GM23338 (cell line): Measurements from ENCODE around the gene RABGAP1L. TPM values are rescaled to one million over a fixed set of nuclear protein-coding genes. Genes with fewer than 3 reads are reported as not detected.
A peak's percentile ranks its signal among the peaks of the same experiment; 100 is the strongest.

Experiments
- ATAC-seq: fragments of 200-7000 bp; cut with Tn5 transposase; 3 replicates; pipeline ENCODE4 v1.9.1; 2020
- DNase-seq: peaks from one replicate; pipeline ENCODE4 v3.0.0-alpha.2; 2015; ENCODE audit warnings: low spot score
- H2AFZ ChIP-seq: fragments of 200-600 bp; sonication (generic); 2 replicates; pipeline ENCODE4 v1.8.0; 2016; ENCODE audit warnings: antibody characterized with exemption, mild to moderate bottlenecking, moderate library complexity
- H3F3A ChIP-seq: fragments of 200-600 bp; sonication (generic); replicated peaks from 2 replicates; pipeline ENCODE4 v1.8.0; 2017; ENCODE audit warnings: antibody characterized with exemption, mixed run types, low read depth
- H3K27ac ChIP-seq: fragments of 200-600 bp; sonication (generic); 2 replicates; pipeline ENCODE4 v1.6.1; 2016; ENCODE audit warnings: low read depth
- H3K27me3 ChIP-seq: fragments of 200-600 bp; sonication (generic); 2 replicates; pipeline ENCODE4 v1.8.0; 2016; ENCODE audit warnings: mild to moderate bottlenecking, mixed run types, moderate library complexity; ENCODE audit not compliant: insufficient read depth
- H3K36me3 ChIP-seq: fragments of 200-600 bp; sonication (generic); 2 replicates; pipeline ENCODE4 v1.8.0; 2016; ENCODE audit warnings: mild to moderate bottlenecking; ENCODE audit not compliant: insufficient read depth
- H3K4me1 ChIP-seq: fragments of 200-600 bp; sonication (generic); 2 replicates; pipeline ENCODE4 v1.8.0; 2016; ENCODE audit warnings: mild to moderate bottlenecking, moderate library complexity; ENCODE audit not compliant: insufficient read depth
- H3K4me2 ChIP-seq: fragments of 200-600 bp; sonication (generic); 2 replicates; pipeline ENCODE4 v1.7.1; 2017; ENCODE audit warnings: mixed run types
- H3K4me3 ChIP-seq: fragments of 200-600 bp; sonication (generic); 2 replicates; pipeline ENCODE4 v1.6.1; 2016; ENCODE audit warnings: mixed run types
- H3K79me2 ChIP-seq: fragments of 200-600 bp; sonication (generic); replicated peaks from 2 replicates; pipeline ENCODE4 v1.8.0; 2017; ENCODE audit warnings: mild to moderate bottlenecking; ENCODE audit not compliant: insufficient read depth
- H3K9me2 ChIP-seq: fragments of 200-600 bp; sonication (generic); 2 replicates; pipeline ENCODE4 v1.8.0; 2017; ENCODE audit not compliant: insufficient read depth
- H4K20me1 ChIP-seq: fragments of 200-600 bp; sonication (generic); replicated peaks from 2 replicates; pipeline ENCODE4 v1.8.0; 2017; ENCODE audit warnings: mild to moderate bottlenecking; ENCODE audit not compliant: insufficient read depth
- H3K27ac Mint-ChIP-seq: 2 replicates; pipeline ENCODE4 v1.8.0; 2020; ENCODE audit warnings: inconsistent platforms, mild to moderate bottlenecking, moderate library complexity, mixed read lengths
- H3K27me3 Mint-ChIP-seq: 3 replicates; pipeline ENCODE4 v1.8.0; 2022; ENCODE audit warnings: low read depth, mild to moderate bottlenecking, moderate library complexity, mixed read lengths, inconsistent platforms; ENCODE audit not compliant: insufficient read depth, poor library complexity
- H3K36me3 Mint-ChIP-seq: 3 replicates; pipeline ENCODE4 v1.8.0; 2021; ENCODE audit warnings: low read depth, mild to moderate bottlenecking, inconsistent platforms, moderate library complexity, mixed read lengths
- H3K4me1 Mint-ChIP-seq: 3 replicates; pipeline ENCODE4 v1.8.0; 2020; ENCODE audit warnings: mild to moderate bottlenecking, inconsistent platforms, mixed read lengths
- H3K4me3 Mint-ChIP-seq: 3 replicates; pipeline ENCODE4 v1.8.0; 2021; ENCODE audit warnings: moderate library complexity, mild to moderate bottlenecking, inconsistent platforms, mixed read lengths
- H3K9me3 Mint-ChIP-seq: 3 replicates; pipeline ENCODE4 v1.8.0; 2020; ENCODE audit warnings: moderate library complexity, mild to moderate bottlenecking, inconsistent platforms, mixed read lengths
- EZH2 ChIP-seq: fragments of 200-600 bp; sonication (generic); IDR thresholded peaks from one replicate; pipeline ENCODE4 v1.8.0; 2017; ENCODE audit warnings: antibody characterized with exemption, mild to moderate bottlenecking, low read depth; ENCODE audit not compliant: unreplicated experiment
- EZH2phosphoT487 ChIP-seq: fragments of 200-600 bp; sonication (generic); IDR thresholded peaks from one replicate; pipeline ENCODE4 v1.8.1; 2018; ENCODE audit warnings: antibody characterized with exemption; ENCODE audit not compliant: unreplicated experiment
- POLR2AphosphoS5 ChIP-seq: IDR thresholded peaks from 2 replicates; pipeline ENCODE4 v1.6.1; 2016; ENCODE audit warnings: antibody characterized with exemption, low read depth
- STAT1 ChIP-seq: IDR thresholded peaks from one replicate; pipeline ENCODE4 v1.6.1; 2016; ENCODE audit warnings: antibody characterized with exemption; ENCODE audit not compliant: unreplicated experiment
- ZNF114 ChIP-seq: fragments of 250-450 bp; sonication (Bioruptor Pico); IDR thresholded peaks from 2 replicates; pipeline ENCODE4 v1.5.0; 2020; ENCODE audit warnings: mild to moderate bottlenecking, moderate library complexity
- polyA plus RNA-seq: library from polyadenylated mRNA; unstranded; fragments of >200 nt; fragmentation: Nextera tagmentation; extraction: Ambion mirVana; gene quantifications from 2 replicates; pipeline ENCODE4 v1.2.1, GENCODE V29; 2016
- total RNA-seq: library from RNA; depleted of rRNA; stranded (reverse); fragments of >200 nt; shearing (Covaris generic); gene quantifications from 2 replicates; pipeline ENCODE4 v1.2.3, GENCODE V29; 2014
- TF ChIP-seq, protein P1 (sequence below): IDR thresholded peaks from 2 replicates; pipeline ENCODE4 v1.6.1; 2016; ENCODE audit warnings: antibody characterized with exemption
- TF ChIP-seq, protein P2 (sequence below): IDR thresholded peaks from one replicate; pipeline ENCODE4 v1.6.1; 2018; ENCODE audit warnings: antibody characterized with exemption; ENCODE audit not compliant: unreplicated experiment
- TF ChIP-seq, protein P3 (sequence below): fragments of 250-450 bp; sonication (Bioruptor Pico); IDR thresholded peaks from 2 replicates; pipeline ENCODE4 v1.5.0; 2020; ENCODE audit warnings: mild to moderate bottlenecking, moderate library complexity

RABGAP1L gene
- total and polyA plus RNA-seq, 2 experiments from 2014 or later, result 83.2 to 136 TPM

DNA sequence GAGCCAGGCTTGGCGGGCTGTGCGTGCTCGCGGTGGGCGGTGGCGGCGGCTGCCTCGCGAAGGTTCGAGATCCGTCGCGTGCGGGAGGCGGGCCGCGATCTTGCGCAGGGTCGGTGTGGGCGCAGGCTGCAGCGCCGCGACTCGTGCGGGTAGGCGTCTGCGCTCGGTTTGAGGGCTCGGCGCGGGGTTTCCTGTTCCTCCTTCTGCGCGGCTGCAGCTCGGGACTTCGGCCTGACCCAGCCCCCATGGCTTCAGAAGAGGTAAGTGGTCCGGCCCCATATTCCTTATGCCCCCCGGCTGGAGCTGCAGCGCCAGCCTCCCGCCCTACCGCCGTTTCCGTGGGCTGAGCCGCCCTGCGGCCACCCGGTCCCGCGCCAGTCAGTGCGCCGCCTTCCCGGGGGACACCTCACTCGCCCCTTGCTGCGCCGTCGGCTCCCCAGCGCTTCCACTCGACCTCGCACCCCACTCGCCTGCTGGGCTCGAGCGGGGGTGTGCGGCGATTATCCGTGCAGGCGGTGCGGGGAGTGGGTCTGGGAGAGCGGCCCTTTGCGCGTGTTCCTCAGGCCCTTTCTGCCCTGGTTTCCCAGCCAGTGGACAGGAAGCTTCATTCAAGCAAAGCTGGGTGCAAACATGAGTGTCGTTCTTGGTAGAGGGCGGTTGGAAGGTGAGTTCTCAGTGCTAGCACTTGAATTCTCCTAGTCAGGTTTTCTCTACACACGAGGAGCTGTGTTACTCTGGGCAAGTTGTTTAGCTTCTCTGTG, 840.8 kb downstream of the RABGAP1L start, which contains the start of gene CACYBP:
Gene CACYBP (plus strand): TSS at position 12 of the 761 bp plus-strand sequence. CDS start 234 bp downstream, at position 246.
- H4K20me1 ChIP-seq, result peaks cover 34% of the 10 kb centered on the region
- Mint-ChIP-seq H3K4me1 (peaks cover 29% of the 10 kb centered on the region; the same call in 2 of the 3 replicates), H3K9me3 (no peaks in the 10 kb centered on the region), H3K27ac (peak within 1 kb of the TSS; percentile 97; the same call in 1 of the 2 replicates), H3K4me3 (no peak within 1 kb of the TSS; the same call in 2 of the 3 replicates), H3K36me3 (peaks cover 14% of the 10 kb centered on the region), H3K27me3 (peaks cover 3% of the 10 kb centered on the region)
- peak within 1 kb of the TSS; percentile 88 for H3K4me2 ChIP-seq
- ATAC-seq, result peak; percentile 63
- H2AFZ ChIP-seq, result peak within 1 kb of the TSS; percentile 25; the same call in 1 of the 2 replicates
- peaks cover 51% of the 10 kb centered on the region for H3K79me2 ChIP-seq
- H3K27me3 ChIP-seq, result no peaks in the 10 kb centered on the region
- peaks cover 11% of the 10 kb centered on the region for H3K4me1 ChIP-seq
- H3K9me2 ChIP-seq, result no peaks in the 10 kb centered on the region
- peak; percentile 42 for DNase-seq
- no peaks in the 10 kb centered on the region; the same call in 1 of the 2 replicates for H3K36me3 ChIP-seq
- no peaks in the 10 kb centered on the region for H3F3A ChIP-seq
- H3K27ac ChIP-seq, result peak within 1 kb of the TSS; percentile 95
- peak within 1 kb of the TSS; percentile 88 for H3K4me3 ChIP-seq
- TF ChIP-seq, protein P1, sequence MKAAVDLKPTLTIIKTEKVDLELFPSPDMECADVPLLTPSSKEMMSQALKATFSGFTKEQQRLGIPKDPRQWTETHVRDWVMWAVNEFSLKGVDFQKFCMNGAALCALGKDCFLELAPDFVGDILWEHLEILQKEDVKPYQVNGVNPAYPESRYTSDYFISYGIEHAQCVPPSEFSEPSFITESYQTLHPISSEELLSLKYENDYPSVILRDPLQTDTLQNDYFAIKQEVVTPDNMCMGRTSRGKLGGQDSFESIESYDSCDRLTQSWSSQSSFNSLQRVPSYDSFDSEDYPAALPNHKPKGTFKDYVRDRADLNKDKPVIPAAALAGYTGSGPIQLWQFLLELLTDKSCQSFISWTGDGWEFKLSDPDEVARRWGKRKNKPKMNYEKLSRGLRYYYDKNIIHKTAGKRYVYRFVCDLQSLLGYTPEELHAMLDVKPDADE, result peak; percentile 10; the same call in 1 of the 2 replicates
- TF ChIP-seq POLR2AphosphoS5 (peak; percentile 79), ZNF114 (CRISPR knock-in tag) (no peak)

DNA sequence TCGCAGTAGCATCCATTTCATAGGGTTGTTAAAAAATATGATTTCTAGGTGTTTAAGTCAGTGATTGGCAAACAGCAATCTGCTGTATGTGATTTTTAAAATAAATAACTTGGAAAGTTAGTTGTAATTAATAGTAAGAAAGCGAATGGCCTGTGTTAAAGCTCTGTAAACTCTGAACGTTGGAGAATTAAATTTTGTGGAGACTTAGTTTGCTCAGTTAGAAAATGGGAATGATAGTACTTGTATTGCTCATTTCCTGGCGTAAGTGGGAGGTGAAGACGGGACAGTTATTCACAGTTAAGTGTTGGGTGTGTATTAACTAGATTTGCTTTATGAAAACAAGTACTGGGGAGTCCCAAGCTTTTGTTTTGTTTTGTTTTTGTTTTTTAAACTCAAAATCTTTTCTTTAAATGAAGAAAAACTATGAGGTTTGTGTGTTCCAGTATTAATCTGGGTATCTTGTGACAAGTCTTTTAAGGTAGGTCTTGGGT, 841.4 kb downstream of the RABGAP1L start:
- no peak overlapping the region; the same call in 2 of the 3 replicates for H3K4me3 Mint-ChIP-seq
- no peak for ATAC-seq
- no peaks in the 10 kb centered on the region for H3K9me2 ChIP-seq
- TF ChIP-seq POLR2AphosphoS5 (no peak), EZH2phosphoT487 (no peak), STAT1 (no peak), EZH2 (no peak)
- TF ChIP-seq, protein P2, sequence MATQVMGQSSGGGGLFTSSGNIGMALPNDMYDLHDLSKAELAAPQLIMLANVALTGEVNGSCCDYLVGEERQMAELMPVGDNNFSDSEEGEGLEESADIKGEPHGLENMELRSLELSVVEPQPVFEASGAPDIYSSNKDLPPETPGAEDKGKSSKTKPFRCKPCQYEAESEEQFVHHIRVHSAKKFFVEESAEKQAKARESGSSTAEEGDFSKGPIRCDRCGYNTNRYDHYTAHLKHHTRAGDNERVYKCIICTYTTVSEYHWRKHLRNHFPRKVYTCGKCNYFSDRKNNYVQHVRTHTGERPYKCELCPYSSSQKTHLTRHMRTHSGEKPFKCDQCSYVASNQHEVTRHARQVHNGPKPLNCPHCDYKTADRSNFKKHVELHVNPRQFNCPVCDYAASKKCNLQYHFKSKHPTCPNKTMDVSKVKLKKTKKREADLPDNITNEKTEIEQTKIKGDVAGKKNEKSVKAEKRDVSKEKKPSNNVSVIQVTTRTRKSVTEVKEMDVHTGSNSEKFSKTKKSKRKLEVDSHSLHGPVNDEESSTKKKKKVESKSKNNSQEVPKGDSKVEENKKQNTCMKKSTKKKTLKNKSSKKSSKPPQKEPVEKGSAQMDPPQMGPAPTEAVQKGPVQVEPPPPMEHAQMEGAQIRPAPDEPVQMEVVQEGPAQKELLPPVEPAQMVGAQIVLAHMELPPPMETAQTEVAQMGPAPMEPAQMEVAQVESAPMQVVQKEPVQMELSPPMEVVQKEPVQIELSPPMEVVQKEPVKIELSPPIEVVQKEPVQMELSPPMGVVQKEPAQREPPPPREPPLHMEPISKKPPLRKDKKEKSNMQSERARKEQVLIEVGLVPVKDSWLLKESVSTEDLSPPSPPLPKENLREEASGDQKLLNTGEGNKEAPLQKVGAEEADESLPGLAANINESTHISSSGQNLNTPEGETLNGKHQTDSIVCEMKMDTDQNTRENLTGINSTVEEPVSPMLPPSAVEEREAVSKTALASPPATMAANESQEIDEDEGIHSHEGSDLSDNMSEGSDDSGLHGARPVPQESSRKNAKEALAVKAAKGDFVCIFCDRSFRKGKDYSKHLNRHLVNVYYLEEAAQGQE, result no peak
- TF ChIP-seq, protein P3, sequence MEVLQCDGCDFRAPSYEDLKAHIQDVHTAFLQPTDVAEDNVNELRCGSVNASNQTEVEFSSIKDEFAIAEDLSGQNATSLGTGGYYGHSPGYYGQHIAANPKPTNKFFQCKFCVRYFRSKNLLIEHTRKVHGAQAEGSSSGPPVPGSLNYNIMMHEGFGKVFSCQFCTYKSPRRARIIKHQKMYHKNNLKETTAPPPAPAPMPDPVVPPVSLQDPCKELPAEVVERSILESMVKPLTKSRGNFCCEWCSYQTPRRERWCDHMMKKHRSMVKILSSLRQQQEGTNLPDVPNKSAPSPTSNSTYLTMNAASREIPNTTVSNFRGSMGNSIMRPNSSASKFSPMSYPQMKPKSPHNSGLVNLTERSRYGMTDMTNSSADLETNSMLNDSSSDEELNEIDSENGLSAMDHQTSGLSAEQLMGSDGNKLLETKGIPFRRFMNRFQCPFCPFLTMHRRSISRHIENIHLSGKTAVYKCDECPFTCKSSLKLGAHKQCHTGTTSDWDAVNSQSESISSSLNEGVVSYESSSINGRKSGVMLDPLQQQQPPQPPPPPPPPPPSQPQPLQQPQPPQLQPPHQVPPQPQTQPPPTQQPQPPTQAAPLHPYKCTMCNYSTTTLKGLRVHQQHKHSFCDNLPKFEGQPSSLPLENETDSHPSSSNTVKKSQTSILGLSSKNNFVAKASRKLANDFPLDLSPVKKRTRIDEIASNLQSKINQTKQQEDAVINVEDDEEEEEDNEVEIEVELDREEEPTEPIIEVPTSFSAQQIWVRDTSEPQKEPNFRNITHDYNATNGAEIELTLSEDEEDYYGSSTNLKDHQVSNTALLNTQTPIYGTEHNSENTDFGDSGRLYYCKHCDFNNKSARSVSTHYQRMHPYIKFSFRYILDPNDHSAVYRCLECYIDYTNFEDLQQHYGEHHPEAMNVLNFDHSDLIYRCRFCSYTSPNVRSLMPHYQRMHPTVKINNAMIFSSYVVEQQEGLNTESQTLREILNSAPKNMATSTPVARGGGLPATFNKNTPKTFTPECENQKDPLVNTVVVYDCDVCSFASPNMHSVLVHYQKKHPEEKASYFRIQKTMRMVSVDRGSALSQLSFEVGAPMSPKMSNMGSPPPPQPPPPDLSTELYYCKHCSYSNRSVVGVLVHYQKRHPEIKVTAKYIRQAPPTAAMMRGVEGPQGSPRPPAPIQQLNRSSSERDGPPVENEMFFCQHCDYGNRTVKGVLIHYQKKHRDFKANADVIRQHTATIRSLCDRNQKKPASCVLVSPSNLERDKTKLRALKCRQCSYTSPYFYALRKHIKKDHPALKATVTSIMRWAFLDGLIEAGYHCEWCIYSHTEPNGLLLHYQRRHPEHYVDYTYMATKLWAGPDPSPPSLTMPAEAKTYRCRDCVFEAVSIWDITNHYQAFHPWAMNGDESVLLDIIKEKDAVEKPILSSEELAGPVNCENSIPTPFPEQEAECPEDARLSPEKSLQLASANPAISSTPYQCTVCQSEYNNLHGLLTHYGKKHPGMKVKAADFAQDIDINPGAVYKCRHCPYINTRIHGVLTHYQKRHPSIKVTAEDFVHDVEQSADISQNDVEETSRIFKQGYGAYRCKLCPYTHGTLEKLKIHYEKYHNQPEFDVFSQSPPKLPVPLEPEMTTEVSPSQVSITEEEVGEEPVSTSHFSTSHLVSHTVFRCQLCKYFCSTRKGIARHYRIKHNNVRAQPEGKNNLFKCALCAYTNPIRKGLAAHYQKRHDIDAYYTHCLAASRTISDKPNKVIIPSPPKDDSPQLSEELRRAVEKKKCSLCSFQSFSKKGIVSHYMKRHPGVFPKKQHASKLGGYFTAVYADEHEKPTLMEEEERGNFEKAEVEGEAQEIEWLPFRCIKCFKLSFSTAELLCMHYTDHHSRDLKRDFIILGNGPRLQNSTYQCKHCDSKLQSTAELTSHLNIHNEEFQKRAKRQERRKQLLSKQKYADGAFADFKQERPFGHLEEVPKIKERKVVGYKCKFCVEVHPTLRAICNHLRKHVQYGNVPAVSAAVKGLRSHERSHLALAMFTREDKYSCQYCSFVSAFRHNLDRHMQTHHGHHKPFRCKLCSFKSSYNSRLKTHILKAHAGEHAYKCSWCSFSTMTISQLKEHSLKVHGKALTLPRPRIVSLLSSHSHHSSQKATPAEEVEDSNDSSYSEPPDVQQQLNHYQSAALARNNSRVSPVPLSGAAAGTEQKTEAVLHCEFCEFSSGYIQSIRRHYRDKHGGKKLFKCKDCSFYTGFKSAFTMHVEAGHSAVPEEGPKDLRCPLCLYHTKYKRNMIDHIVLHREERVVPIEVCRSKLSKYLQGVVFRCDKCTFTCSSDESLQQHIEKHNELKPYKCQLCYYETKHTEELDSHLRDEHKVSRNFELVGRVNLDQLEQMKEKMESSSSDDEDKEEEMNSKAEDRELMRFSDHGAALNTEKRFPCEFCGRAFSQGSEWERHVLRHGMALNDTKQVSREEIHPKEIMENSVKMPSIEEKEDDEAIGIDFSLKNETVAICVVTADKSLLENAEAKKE (CRISPR knock-in tag), result no peak

More for the DNA sequence above, 841.4 kb downstream of the RABGAP1L start:
- H2AFZ ChIP-seq, result no peak overlapping the region; the same call in 1 of the 2 replicates
- Mint-ChIP-seq H3K4me1 (peaks cover 29% of the 10 kb centered on the region; the same call in 2 of the 3 replicates), H3K27me3 (peaks cover 3% of the 10 kb centered on the region), H3K27ac (peak overlapping the region; percentile 97; the same call in 1 of the 2 replicates), H3K36me3 (peaks cover 20% of the 10 kb centered on the region), H3K9me3 (no peaks in the 10 kb centered on the region)
- peak overlapping the region; percentile 60; the same call in 1 of the 2 replicates for H3K27ac ChIP-seq
- H3K79me2 ChIP-seq, result peaks cover 57% of the 10 kb centered on the region
- no peaks in the 10 kb centered on the region; the same call in 1 of the 2 replicates for H3K36me3 ChIP-seq
- peak overlapping the region; percentile 88 for H3K4me2 ChIP-seq
- no peak for DNase-seq
- no peaks in the 10 kb centered on the region for H3K27me3 ChIP-seq
- H3F3A ChIP-seq, result no peaks in the 10 kb centered on the region
- peaks cover 11% of the 10 kb centered on the region for H3K4me1 ChIP-seq
- H3K4me3 ChIP-seq, result peak overlapping the region; percentile 88
- peaks cover 40% of the 10 kb centered on the region for H4K20me1 ChIP-seq
